Bronchial epithelial cell (primary cell): Measurements from ENCODE around the gene CLCNKA. TPM values are rescaled to one million over a fixed set of nuclear protein-coding genes. Genes with fewer than 3 reads are reported as not detected.
"Not testable (repeated sequence)": the region's sequence is repeated elsewhere in the genome, so short reads cannot be mapped to it uniquely, and the experiment has no call there.

Experiments used
- DNase-seq: peaks from one replicate; pipeline ENCODE4 v3.0.0-alpha.2; 2010; ENCODE audit warnings: low read depth
- FAIRE-seq: peaks from 2 replicates; lab custom pipeline; 2011; peaks lifted over from hg19 to GRCh38; lab: Jason Lieb, UNC
- H3K27me3 ChIP-seq: 2 replicates; pipeline ENCODE4 v1.5.1; 2011; ENCODE audit warnings: low read length; ENCODE audit not compliant: control insufficient read depth, insufficient read depth
- H3K36me3 ChIP-seq: 2 replicates; pipeline ENCODE4 v1.5.1; 2011; ENCODE audit warnings: low read length; ENCODE audit not compliant: control insufficient read depth, insufficient read depth
- H3K4me3 ChIP-seq: 2 replicates; pipeline ENCODE4 v1.5.1; 2011; ENCODE audit warnings: mild to moderate bottlenecking, low read depth, low read length, control low read depth
- CTCF ChIP-seq: IDR thresholded peaks from 2 replicates; pipeline ENCODE4 v1.5.1; 2011; ENCODE audit warnings: mild to moderate bottlenecking, moderate library complexity, low read length, control low read depth, inconsistent platforms; ENCODE audit not compliant: insufficient read depth, severe bottlenecking
- total RNA-seq: library from RNA; depleted of rRNA; stranded (reverse); fragments of >200 nt; gene quantifications from 2 replicates; pipeline ENCODE4 v1.2.1, GENCODE V29; 2014

CLCNKA gene
- total RNA-seq, 1 donor from 2014 or later = not detected

GRCh38 chr1:15975805-15976680 is 45.8 kb upstream of the CLCNKA start, which contains the start of gene ZBTB17:
ZBTB17 (minus strand) TSS chr1:15976101; CDS start chr1:15948495, 27,606 bp downstream.
- TF ChIP-seq CTCF = no peak
- no peak for FAIRE-seq
- peak; percentile 86 for DNase-seq
- peak within 1 kb of the TSS; percentile 78 for H3K4me3 ChIP-seq
- H3K27me3 ChIP-seq = no peaks in the 10 kb centered on the region
- peaks cover 11% of the 10 kb centered on the region for H3K36me3 ChIP-seq

GRCh38 chr1:15977947-15978346 is 43.9 kb upstream of the CLCNKA start:
- H3K36me3 ChIP-seq, DNase-seq, FAIRE-seq, H3K27me3 ChIP-seq, H3K4me3 ChIP-seq: not testable (repeated sequence)

- no peak for TF ChIP-seq CTCF
- Histone ChIP-seq H3K4me3 (no peak overlapping the region), H3K36me3 (no peaks in the 10 kb centered on the region), H3K27me3 (no peaks in the 10 kb centered on the region)
- FAIRE-seq = no peak
- DNase-seq = no peak
Observed at GRCh38 chr1:15981679-15982078, 40.2 kb upstream of the CLCNKA start.

- no peak overlapping the region for H3K4me3 ChIP-seq
- no peak for TF ChIP-seq CTCF
- no peak for FAIRE-seq
- no peaks in the 10 kb centered on the region for H3K36me3 ChIP-seq
- DNase-seq = no peak
- no peaks in the 10 kb centered on the region for H3K27me3 ChIP-seq
Observed at GRCh38 chr1:15983275-15983674, 38.6 kb upstream of the CLCNKA start.

GRCh38 chr1:15985611-15986297 is 36.1 kb upstream of the CLCNKA start:
- FAIRE-seq (no peak), DNase-seq (peak; percentile 74)
- TF ChIP-seq CTCF = no peak
- Histone ChIP-seq H3K27me3 (peaks cover 2% of the 10 kb centered on the region), H3K4me3 (no peak overlapping the region), H3K36me3 (no peaks in the 10 kb centered on the region)
